ENCODE measurements around the gene PUM2. TPM values are rescaled to one million over a fixed set of nuclear protein-coding genes. Genes with fewer than 3 reads are reported as not detected.

Gene PUM2
- total RNA-seq, 2 donors from 2014 or later, result 114 to 126 TPM

DNA sequence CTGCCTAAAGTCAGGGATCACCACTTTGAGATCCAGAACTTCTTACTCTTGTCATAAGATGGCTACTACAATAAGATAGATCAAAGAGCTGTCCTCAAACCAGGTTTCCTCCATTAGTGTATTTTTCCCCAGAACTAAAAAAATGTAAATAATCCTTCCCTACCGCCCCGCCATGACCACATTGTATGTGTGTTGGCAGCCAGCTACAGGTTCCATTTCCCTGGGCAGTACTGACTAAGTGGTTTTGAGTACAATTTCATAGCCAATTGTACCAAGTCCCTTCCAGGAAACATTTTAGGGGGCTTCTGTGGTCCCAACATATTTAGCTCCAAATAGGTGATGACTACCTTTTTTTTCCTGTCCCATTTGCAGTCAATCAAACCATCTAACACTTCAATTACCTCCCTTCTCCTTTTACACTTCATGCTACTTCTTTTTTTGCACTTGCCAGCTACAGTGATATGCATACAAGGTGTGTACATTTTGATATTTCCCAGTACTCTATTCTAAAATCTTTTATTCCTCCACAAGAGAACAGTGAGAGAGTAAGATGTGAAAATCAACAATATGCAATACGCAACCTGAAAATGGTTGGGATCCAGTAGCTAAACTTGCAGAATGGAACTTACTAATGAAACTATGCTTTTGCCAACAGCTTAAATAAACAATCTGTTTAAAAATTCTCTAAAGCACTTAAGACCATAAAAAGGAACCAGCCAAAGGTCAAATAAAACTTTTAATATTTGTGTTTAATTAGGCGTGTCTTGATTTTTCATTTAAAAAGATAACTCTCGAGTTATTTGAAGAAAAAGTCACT lies 3.9 kb downstream of the PUM2 start:
- Mint-ChIP-seq H3K4me3 (no peak overlapping the region), H3K4me1 (peaks cover 29% of the 10 kb centered on the region), H3K9me3 (no peaks in the 10 kb centered on the region), H3K27me3 (ENCODE audit: insufficient read depth) (no peaks in the 10 kb centered on the region), H3K27ac (peak overlapping the region; percentile 36), H3K36me3 (ENCODE audit: low read depth) (peaks cover 15% of the 10 kb centered on the region)
- H3K9ac ChIP-seq (ENCODE audit: extremely low read depth, low read length, poor library complexity, severe bottlenecking), result no peak overlapping the region
- DNase-seq, result no peak
- H3K27ac ChIP-seq (ENCODE audit: low read depth, low read length), result no peak overlapping the region
- peaks cover 8% of the 10 kb centered on the region for H3K4me1 ChIP-seq (ENCODE audit: control insufficient read depth, insufficient read depth, low read length)
- H3K4me3 ChIP-seq (ENCODE audit: low read length), result peak overlapping the region; percentile 77
- TF ChIP-seq CTCF (conservative IDR thresholded peaks at IDR 0.05), result no peak
- H3K27me3 ChIP-seq (ENCODE audit: control insufficient read depth, insufficient read depth, low read length, poor library complexity, severe bottlenecking), result no peaks in the 10 kb centered on the region
- H3K9me3 ChIP-seq (ENCODE audit: control insufficient read depth, low read length), result no peaks in the 10 kb centered on the region
- 98 to 100% methylated on average over 3 to 5 of the region's 5 CpGs for WGBS, 2 experiments (ENCODE audit: insufficient coverage in 1 of 2, insufficient read length in 1 of 2)
- H3K36me3 ChIP-seq (ENCODE audit: control insufficient read depth, insufficient read depth, low read length), result peaks cover 24% of the 10 kb centered on the region

DNA sequence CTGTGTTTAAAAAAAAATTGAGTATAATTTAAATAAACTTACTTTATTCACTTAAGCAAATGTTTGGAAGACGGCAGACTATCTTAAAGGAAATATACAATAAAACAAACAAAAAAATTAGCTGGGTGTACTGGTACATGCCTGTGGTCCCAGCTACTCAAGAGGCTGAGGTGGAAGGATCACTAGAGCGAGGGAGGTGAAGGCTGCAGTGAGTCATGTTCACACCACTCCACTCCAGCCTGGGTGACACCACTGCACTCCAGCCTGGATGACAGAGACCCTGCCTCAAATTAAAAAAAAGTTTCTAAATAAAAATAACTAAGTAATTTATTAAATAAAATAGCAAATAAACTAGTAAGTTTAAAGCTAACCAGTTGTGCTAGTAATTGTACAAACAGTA lies 7.5 kb downstream of the PUM2 start:
- H3K4me3 Mint-ChIP-seq, result no peak overlapping the region
- H3K27ac ChIP-seq (ENCODE audit: low read depth, low read length), result no peak overlapping the region
- peaks cover 9% of the 10 kb centered on the region for H3K36me3 Mint-ChIP-seq (ENCODE audit: low read depth)
- WGBS, 2 experiments (ENCODE audit: insufficient coverage in 1 of 2, insufficient read length in 1 of 2), result 90% methylated on average over 2 of the region's 2 CpGs; no CpG with 5 or more reads in 1 of the 2 experiments
- peaks cover 20% of the 10 kb centered on the region for H3K4me1 Mint-ChIP-seq
- no peak overlapping the region for H3K4me3 ChIP-seq (ENCODE audit: low read length)
- no peak overlapping the region for H3K9ac ChIP-seq (ENCODE audit: extremely low read depth, low read length, poor library complexity, severe bottlenecking)
- H3K36me3 ChIP-seq (ENCODE audit: control insufficient read depth, insufficient read depth, low read length), result peaks cover 46% of the 10 kb centered on the region
- no peak overlapping the region for H3K27ac Mint-ChIP-seq
- TF ChIP-seq CTCF (conservative IDR thresholded peaks at IDR 0.05), result no peak
- DNase-seq, result no peak
- H3K27me3 Mint-ChIP-seq (ENCODE audit: insufficient read depth), result no peaks in the 10 kb centered on the region
- no peaks in the 10 kb centered on the region for H3K27me3 ChIP-seq (ENCODE audit: control insufficient read depth, insufficient read depth, low read length, poor library complexity, severe bottlenecking)
- no peaks in the 10 kb centered on the region for H3K9me3 ChIP-seq (ENCODE audit: control insufficient read depth, low read length)
- no peaks in the 10 kb centered on the region for H3K9me3 Mint-ChIP-seq
- peaks cover 8% of the 10 kb centered on the region for H3K4me1 ChIP-seq (ENCODE audit: control insufficient read depth, insufficient read depth, low read length)

GRCh38 chr2:20339012-20339411 lies 11.6 kb downstream of the PUM2 start:
- DNase-seq, result no peak
- no peak overlapping the region for H3K9ac ChIP-seq (ENCODE audit: extremely low read depth, low read length, poor library complexity, severe bottlenecking)
- Mint-ChIP-seq H3K27ac (no peak overlapping the region), H3K9me3 (no peaks in the 10 kb centered on the region), H3K36me3 (ENCODE audit: low read depth) (no peaks in the 10 kb centered on the region), H3K4me1 (peaks cover 20% of the 10 kb centered on the region), H3K27me3 (ENCODE audit: insufficient read depth) (no peaks in the 10 kb centered on the region), H3K4me3 (no peak overlapping the region)
- peaks cover 31% of the 10 kb centered on the region for H3K36me3 ChIP-seq (ENCODE audit: control insufficient read depth, insufficient read depth, low read length)
- no peak overlapping the region for H3K4me3 ChIP-seq (ENCODE audit: low read length)
- H3K9me3 ChIP-seq (ENCODE audit: control insufficient read depth, low read length), result no peaks in the 10 kb centered on the region
- H3K27ac ChIP-seq (ENCODE audit: low read depth, low read length), result no peak overlapping the region
- TF ChIP-seq CTCF (conservative IDR thresholded peaks at IDR 0.05), result no peak
- H3K27me3 ChIP-seq (ENCODE audit: control insufficient read depth, insufficient read depth, low read length, poor library complexity, severe bottlenecking), result no peaks in the 10 kb centered on the region
- WGBS, 2 experiments (ENCODE audit: insufficient coverage in 1 of 2, insufficient read length in 1 of 2), result no CpG with 5 or more reads among the region's 1 CpG
- peaks cover 11% of the 10 kb centered on the region for H3K4me1 ChIP-seq (ENCODE audit: control insufficient read depth, insufficient read depth, low read length)

All from endodermal cell (in vitro differentiated cells).